Endothelial cell of umbilical vein (primary cell): Measurements from ENCODE around the gene TULP4. TPM values are rescaled to one million over a fixed set of nuclear protein-coding genes. Genes with fewer than 3 reads are reported as not detected.

ENCODE experiments used
- BruUV-seq: library from RNA; stranded (reverse); fragments of 400-500 nt; replicated peaks from 2 replicates; lab custom pipeline; 2021; lab: Mats Ljungman, UMichigan
- CTCF ChIA-PET: fragments of 300-600, 350-600 bp; sonication (Branson Sonifier 250); formaldehyde crosslinking; loops from one replicate; lab custom pipeline; 2021; ENCODE audit warnings: antibody characterized with exemption, inconsistent platforms; lab: Charles Lee
- POLR2A ChIA-PET: fragments of 300-600, 350-600 bp; sonication (Branson Sonifier 250); formaldehyde crosslinking; loops from one replicate; lab custom pipeline; 2021; ENCODE audit warnings: antibody characterized with exemption, inconsistent platforms; lab: Charles Lee
- DNase-seq: peaks from one replicate; pipeline ENCODE4 v3.0.0-alpha.2; 2011; ENCODE audit warnings: low read depth, low spot score
- FAIRE-seq: peaks from 2 replicates; lab custom pipeline; 2011; peaks lifted over from hg19 to GRCh38; lab: Jason Lieb, UNC
- H2AFZ ChIP-seq: 2 replicates; pipeline ENCODE4 v1.6.0; 2012; ENCODE audit warnings: low read depth, low read length, control low read depth, inconsistent platforms
- H3K27ac ChIP-seq: 2 replicates; pipeline ENCODE4 v1.5.1; 2011; ENCODE audit warnings: low read depth, mild to moderate bottlenecking, control low read depth, low read length, moderate library complexity; ENCODE audit not compliant: insufficient read depth
- H3K27me3 ChIP-seq, 2 experiments: 2 replicates each; pipeline versions ENCODE4 v1.6.0 to v1.6.1; 2011; ENCODE audit warnings: low read length in 2 of 2, mixed read lengths in 1 of 2; ENCODE audit not compliant: control insufficient read depth in 2 of 2, insufficient read depth in 2 of 2
- H3K36me3 ChIP-seq, 2 experiments: 2 replicates in 1 of 2; 3 replicates in 1 of 2; pipeline ENCODE4 v1.5.1; 2011; ENCODE audit warnings: low read length in 2 of 2, mild to moderate bottlenecking in 1 of 2, moderate library complexity in 1 of 2; ENCODE audit not compliant: control insufficient read depth in 2 of 2, insufficient read depth in 2 of 2; ENCODE audit errors: extremely low read depth in 1 of 2
- H3K4me1 ChIP-seq: 3 replicates; pipeline ENCODE4 v1.5.1; 2011; ENCODE audit warnings: mild to moderate bottlenecking, low read length; ENCODE audit not compliant: control insufficient read depth, insufficient read depth; ENCODE audit errors: extremely low read depth
- H3K4me2 ChIP-seq: 2 replicates; pipeline ENCODE4 v1.6.1; 2011; ENCODE audit warnings: low read length, control low read depth, mixed read lengths; ENCODE audit not compliant: insufficient read depth
- H3K4me3 ChIP-seq, 3 experiments: fragments of 200-600 bp in 1 of 3; sonication (generic), shearing (Covaris generic) in 1 of 3; replicated peaks in 1 of 3; 2 replicates each; pipeline ENCODE4 v1.5.1; 2011 to 2016; ENCODE audit warnings: control low read depth in 3 of 3, low read length in 3 of 3, mild to moderate bottlenecking in 2 of 3, inconsistent platforms in 1 of 3, low read depth in 1 of 3, moderate library complexity in 1 of 3; ENCODE audit not compliant: insufficient read depth in 1 of 3
- H3K79me2 ChIP-seq: 2 replicates; pipeline ENCODE4 v1.6.0; 2012; ENCODE audit warnings: low read length, inconsistent platforms; ENCODE audit not compliant: control insufficient read depth, insufficient read depth
- H3K9ac ChIP-seq: replicated peaks from 2 replicates; pipeline ENCODE3; 2011; ENCODE audit warnings: low read length, control low read depth; ENCODE audit not compliant: insufficient read depth; ENCODE audit errors: extremely low read depth
- H3K9me1 ChIP-seq: replicated peaks from 3 replicates; pipeline ENCODE4 v1.6.0; 2011; ENCODE audit warnings: mild to moderate bottlenecking, low read length; ENCODE audit not compliant: control insufficient read depth, insufficient read depth; ENCODE audit errors: extremely low read depth
- H3K9me3 ChIP-seq: replicated peaks from 2 replicates; pipeline ENCODE4 v1.5.1; 2012; ENCODE audit warnings: low read length, inconsistent platforms; ENCODE audit not compliant: control insufficient read depth, insufficient read depth
- H4K20me1 ChIP-seq: replicated peaks from 2 replicates; pipeline ENCODE3; 2011; ENCODE audit warnings: mild to moderate bottlenecking, low read length; ENCODE audit not compliant: control insufficient read depth, insufficient read depth; ENCODE audit errors: extremely low read depth
- CTCF ChIP-seq, 2 donors: IDR thresholded peaks; 1 replicate in 1 of 2; 2 replicates in 1 of 2; pipeline ENCODE4 v1.5.1; 2011; ENCODE audit warnings: low read length in 2 of 2, mild to moderate bottlenecking in 2 of 2, moderate library complexity in 2 of 2, control low read depth in 1 of 2, inconsistent platforms in 1 of 2, low read depth in 1 of 2; ENCODE audit not compliant: insufficient read depth in 1 of 2; ENCODE audit errors: extremely low read depth in 1 of 2
- EZH2 ChIP-seq: IDR thresholded peaks from 2 replicates; pipeline ENCODE4 v1.6.1; 2012; ENCODE audit warnings: borderline replicate concordance, low read depth, mild to moderate bottlenecking, moderate library complexity, low read length, inconsistent platforms; ENCODE audit not compliant: severe bottlenecking
- FOS ChIP-seq: IDR thresholded peaks from 2 replicates; pipeline ENCODE4 v1.6.1; 2011; ENCODE audit warnings: mild to moderate bottlenecking, low read length, moderate library complexity, borderline replicate concordance; ENCODE audit not compliant: insufficient read depth
- GATA2 ChIP-seq: IDR thresholded peaks from 2 replicates; pipeline ENCODE4 v1.7.0; 2011; ENCODE audit warnings: low read depth, mild to moderate bottlenecking, moderate library complexity, mixed read lengths, low read length; ENCODE audit not compliant: insufficient read length, insufficient read depth
- JUN ChIP-seq: IDR thresholded peaks from 2 replicates; pipeline ENCODE4 v1.6.1; 2011; ENCODE audit warnings: borderline replicate concordance, low read depth; ENCODE audit not compliant: insufficient read length, insufficient read depth
- MAX ChIP-seq: IDR thresholded peaks from 2 replicates; pipeline ENCODE4 v1.6.1; 2011; ENCODE audit not compliant: insufficient read depth, insufficient read length
- MYC ChIP-seq: IDR thresholded peaks from one replicate; pipeline ENCODE4 v1.6.1; 2011; ENCODE audit warnings: mild to moderate bottlenecking, low read depth, low read length
- POLR2A ChIP-seq: IDR thresholded peaks from 2 replicates; pipeline ENCODE4 v1.6.1; 2012; ENCODE audit warnings: low read depth, mild to moderate bottlenecking, control low read depth, low read length
- POLR2AphosphoS5 ChIP-seq: IDR thresholded peaks from 2 replicates; pipeline ENCODE4 v1.6.1; 2012; ENCODE audit warnings: low read depth, mild to moderate bottlenecking, control low read depth, low read length, moderate library complexity; ENCODE audit not compliant: insufficient read depth
- dilution Hi-C: fragments of 300-500 bp; cut with MboI; formaldehyde crosslinking; loops from one replicate; pipeline ENCODE4 v1.15.0; 2019; ENCODE audit warnings: low sequenced_read_pairs; ENCODE audit not compliant: extremely low pct_ligation_motif_present
- intact Hi-C: fragments of 100-400 bp; cut with micrococcal nuclease; formaldehyde crosslinking; loops from one replicate; pipeline ENCODE4 v1.10.0; 2022
- polyA plus RNA-seq, 4 experiments: library from polyadenylated mRNA; depleted of rRNA in 3 of 4; stranded (reverse) in 3 of 4; unstranded in 1 of 4; fragments of >200 nt; gene quantifications; 2 replicates each; pipeline versions ENCODE4 v1.2.1 to v1.2.3, GENCODE V29; 2011 to 2012; ENCODE audit warnings: missing spikeins in 1 of 4
- total RNA-seq: library from RNA; stranded (reverse); gene quantifications from 2 replicates; pipeline ENCODE4 v1.2.3, GENCODE V29; 2021

Gene TULP4
- total and polyA plus RNA-seq, 2 donors (not counting 3 experiments of a cell fraction or from before 2014, with no cell fraction given) = 10.8 to 55.1 TPM

- no peak for TF ChIP-seq POLR2A
- no peak for TF ChIP-seq POLR2AphosphoS5
- no peak for TF ChIP-seq MAX
- no peak for TF ChIP-seq MYC
- no peak for TF ChIP-seq GATA2
- no peak for TF ChIP-seq FOS
Observed at GRCh38 chr6:158419339-158419909, 107.2 kb downstream of the TULP4 start.

GRCh38 chr6:158421381-158421780 lies 109.1 kb downstream of the TULP4 start:
- Histone ChIP-seq H3K27ac (no peak overlapping the region), H3K36me3 (no peaks in the 10 kb centered on the region), H2AFZ (no peak overlapping the region), H3K4me1 (peaks cover 17% of the 10 kb centered on the region), H3K79me2 (no peaks in the 10 kb centered on the region), H3K9ac (no peak overlapping the region), H4K20me1 (no peaks in the 10 kb centered on the region), H3K4me3 (no peak overlapping the region), H3K9me3 (no peaks in the 10 kb centered on the region), H3K27me3 (no peaks in the 10 kb centered on the region), H3K9me1 (no peaks in the 10 kb centered on the region), H3K4me2 (no peak overlapping the region)
- FAIRE-seq = no peak
- no peak for DNase-seq
- TF ChIP-seq EZH2 (no peak), FOS (no peak), POLR2AphosphoS5 (no peak), POLR2A (no peak), MYC (no peak), JUN (no peak), MAX (no peak), CTCF (IDR thresholded peaks at IDR 0.05; ENCODE audit: extremely low read depth in 1 of 2, insufficient read depth in 1 of 2, low read depth in 1 of 2, low read length in 2 of 2) (no peak), GATA2 (no peak)
- dilution Hi-C loops = no loop called here
- intact Hi-C loops = no loop called here
- ChIA-PET CTCF (no interaction called here), POLR2A (no interaction called here)
- no TSS peak for BruUV-seq

More at GRCh38 chr6:158419339-158419909, 107.2 kb downstream of the TULP4 start:
- Histone ChIP-seq H4K20me1 (no peaks in the 10 kb centered on the region), H3K36me3 (peaks cover 0 to under 1% of the 10 kb centered on the region in 2 experiments), H3K9ac (no peak overlapping the region), H3K27me3 (no peaks in the 10 kb centered on the region), H3K4me3 (no peak overlapping the region), H3K27ac (no peak overlapping the region), H3K4me1 (peaks cover 17% of the 10 kb centered on the region), H3K9me1 (no peaks in the 10 kb centered on the region), H2AFZ (no peak overlapping the region), H3K79me2 (no peaks in the 10 kb centered on the region), H3K4me2 (no peak overlapping the region), H3K9me3 (no peaks in the 10 kb centered on the region)
- POLR2A ChIA-PET = no interaction called here
- CTCF ChIA-PET = interaction anchor here (0.9 to 2.3 kb wide), 6 partner anchors 10 to 99 kb away, joined by 3 to 14 read pairs (median 3); no protein-coding TSS in a partner anchor
- dilution Hi-C loops = no loop called here
- BruUV-seq = no TSS peak
- no peak for DNase-seq
- intact Hi-C loops = no loop called here
- no peak for FAIRE-seq
